Mesenchymal stem cell (in vitro differentiated cells and primary cell): Measurements from ENCODE around the gene JAG2.

Source experiments
- DNase-seq: peaks from one replicate; pipeline ENCODE4 v3.0.0-alpha.2; 2013
- H2AFZ ChIP-seq: one replicate; pipeline ENCODE4 v1.6.1; 2013; ENCODE audit warnings: low read depth, mild to moderate bottlenecking, control low read depth, inconsistent platforms, low read length, moderate library complexity
- H2AK5ac ChIP-seq: 2 replicates; pipeline ENCODE4 v1.6.1; 2013; ENCODE audit warnings: low read length, moderate library complexity, mild to moderate bottlenecking, inconsistent platforms; ENCODE audit not compliant: severe bottlenecking
- H2BK120ac ChIP-seq: one replicate; pipeline ENCODE4 v1.6.1; 2013; ENCODE audit warnings: low read depth, mild to moderate bottlenecking, inconsistent platforms, low read length, moderate library complexity
- H2BK12ac ChIP-seq, 2 experiments: one replicate each; pipeline ENCODE4 v1.6.1; 2013; ENCODE audit warnings: inconsistent platforms in 2 of 2, low read length in 2 of 2, mild to moderate bottlenecking in 2 of 2, moderate library complexity in 2 of 2, control low read depth in 1 of 2
- H2BK15ac ChIP-seq: one replicate; pipeline ENCODE4 v1.6.1; 2013; ENCODE audit warnings: mild to moderate bottlenecking, low read depth, inconsistent platforms; ENCODE audit not compliant: poor library complexity, severe bottlenecking
- H2BK5ac ChIP-seq: 2 replicates; pipeline ENCODE4 v1.6.1; 2013; ENCODE audit warnings: low read depth, mild to moderate bottlenecking, low read length, control low read depth, inconsistent platforms; ENCODE audit not compliant: poor library complexity, severe bottlenecking
- H3K14ac ChIP-seq, 2 experiments: one replicate each; pipeline ENCODE4 v1.6.1; 2013; ENCODE audit warnings: inconsistent platforms in 2 of 2, low read length in 2 of 2, control low read depth in 1 of 2, mild to moderate bottlenecking in 1 of 2, moderate library complexity in 1 of 2
- H3K18ac ChIP-seq, 2 experiments: one replicate each; pipeline ENCODE4 v1.6.1; 2013; ENCODE audit warnings: inconsistent platforms in 2 of 2, low read length in 2 of 2, control low read depth in 1 of 2, low read depth in 1 of 2, mild to moderate bottlenecking in 1 of 2
- H3K23ac ChIP-seq, 2 experiments: one replicate each; pipeline ENCODE4 v1.6.1; 2013; ENCODE audit warnings: inconsistent platforms in 2 of 2, low read length in 2 of 2, mild to moderate bottlenecking in 2 of 2, moderate library complexity in 2 of 2, control low read depth in 1 of 2
- H3K27ac ChIP-seq: 2 replicates; pipeline ENCODE4 v1.5.1; 2013; ENCODE audit warnings: mild to moderate bottlenecking, moderate library complexity, low read length, control low read depth, inconsistent platforms; ENCODE audit not compliant: poor library complexity, severe bottlenecking
- H3K27me3 ChIP-seq, 2 experiments: 2 replicates each; pipeline versions ENCODE4 v1.6.1 to v1.7.0; 2013; ENCODE audit warnings: low read length in 2 of 2, mild to moderate bottlenecking in 2 of 2, moderate library complexity in 2 of 2, control low read depth in 1 of 2, inconsistent platforms in 1 of 2; ENCODE audit not compliant: control insufficient read depth in 1 of 2, insufficient read depth in 1 of 2
- H3K36me3 ChIP-seq, 2 experiments: 2 replicates each; pipeline versions ENCODE4 v1.6.1 to v1.7.0; 2013; ENCODE audit warnings: low read length in 2 of 2, control low read depth in 1 of 2, inconsistent platforms in 1 of 2, low read depth in 1 of 2, mild to moderate bottlenecking in 1 of 2; ENCODE audit not compliant: insufficient read depth in 2 of 2, control insufficient read depth in 1 of 2
- H3K4ac ChIP-seq, 2 experiments: one replicate each; pipeline ENCODE4 v1.6.1; 2013; ENCODE audit warnings: inconsistent platforms in 2 of 2, low read length in 2 of 2, mild to moderate bottlenecking in 2 of 2, moderate library complexity in 2 of 2, control low read depth in 1 of 2, low read depth in 1 of 2
- H3K4me1 ChIP-seq: 2 replicates; pipeline ENCODE4 v1.6.1; 2013; ENCODE audit warnings: low read depth, low read length, control low read depth; ENCODE audit not compliant: control insufficient read depth, insufficient read depth
- H3K4me2 ChIP-seq: 2 replicates; pipeline ENCODE4 v1.6.1; 2013; ENCODE audit warnings: low read length, mild to moderate bottlenecking, inconsistent platforms; ENCODE audit not compliant: poor library complexity, severe bottlenecking
- H3K4me3 ChIP-seq, 2 experiments: 2 replicates each; pipeline versions ENCODE4 v1.5.1 to v1.7.0; 2013; ENCODE audit warnings: low read length in 2 of 2, mild to moderate bottlenecking in 2 of 2, control low read depth in 1 of 2, low read depth in 1 of 2; ENCODE audit not compliant: insufficient read depth in 1 of 2
- H3K79me1 ChIP-seq: replicated peaks from 2 replicates; pipeline ENCODE4 v1.6.1; 2013; ENCODE audit warnings: mild to moderate bottlenecking, control low read depth, low read length, inconsistent platforms; ENCODE audit not compliant: poor library complexity, severe bottlenecking
- H3K9ac ChIP-seq: 2 replicates; pipeline ENCODE4 v1.7.0; 2013; ENCODE audit warnings: mild to moderate bottlenecking, low read length, moderate library complexity
- H3K9me3 ChIP-seq: 2 replicates; pipeline ENCODE4 v1.7.0; 2013; ENCODE audit warnings: mild to moderate bottlenecking, low read length; ENCODE audit not compliant: control insufficient read depth
- H4K8ac ChIP-seq: one replicate; pipeline ENCODE4 v1.6.1; 2013; ENCODE audit warnings: inconsistent platforms, mild to moderate bottlenecking, low read length, moderate library complexity
- H4K91ac ChIP-seq: one replicate; pipeline ENCODE4 v1.6.1; 2013; ENCODE audit warnings: mild to moderate bottlenecking, low read length, inconsistent platforms
- WGBS: methylation state at CpG from one replicate; pipeline ENCODE4 v1.1.7; 2013; ENCODE audit warnings: mixed read lengths; 5-methylcytosine and 5-hydroxymethylcytosine counted together

JAG2 gene

GRCh38 chr14:105205673-105206208 is 37.2 kb upstream of the JAG2 start:
- Histone ChIP-seq H2BK15ac (no peak overlapping the region), H3K4me3 (no peak overlapping the region), H3K18ac (no peak overlapping the region), H3K9ac (no peak overlapping the region), H2AK5ac (no peak overlapping the region), H4K8ac (peak overlapping the region; percentile 3), H3K23ac (no peak overlapping the region), H2AFZ (no peak overlapping the region), H3K27me3 (peaks cover 0 to 18% of the 10 kb centered on the region in 2 experiments), H3K14ac (no peak overlapping the region), H3K9me3 (no peaks in the 10 kb centered on the region), H2BK5ac (no peak overlapping the region), H3K4me2 (no peak overlapping the region), H2BK120ac (no peak overlapping the region), H4K91ac (peak overlapping the region; percentile 43), H3K79me1 (no peaks in the 10 kb centered on the region), H3K36me3 (peaks cover 5 to 34% of the 10 kb centered on the region in 2 experiments), H3K4me1 (peaks cover 24% of the 10 kb centered on the region), H2BK12ac (no peak overlapping the region), H3K27ac (no peak overlapping the region), H3K4ac (no peak overlapping the region)
- 71% methylated on average over 12 of the region's 12 CpGs for WGBS
- DNase-seq, result no peak

GRCh38 chr14:105204931-105205672 is 36.5 kb upstream of the JAG2 start:
- H2BK15ac ChIP-seq, result no peak overlapping the region
- H3K9me3 ChIP-seq, result no peaks in the 10 kb centered on the region
- H3K27me3 ChIP-seq, result peaks cover 0 to 24% of the 10 kb centered on the region in 2 experiments
- H3K23ac ChIP-seq, result no peak overlapping the region
- H3K4ac ChIP-seq, result no peak overlapping the region
- no peak overlapping the region for H2AK5ac ChIP-seq
- no peak overlapping the region for H3K9ac ChIP-seq
- WGBS, result 82% methylated on average over 19 of the region's 21 CpGs
- H2BK120ac ChIP-seq, result no peak overlapping the region
- no peak overlapping the region for H2BK12ac ChIP-seq
- H2BK5ac ChIP-seq, result no peak overlapping the region
- H4K8ac ChIP-seq, result peak overlapping the region; percentile 42
- H3K14ac ChIP-seq, result no peak overlapping the region
- H3K4me2 ChIP-seq, result no peak overlapping the region
- no peak overlapping the region for H3K18ac ChIP-seq
- no peak overlapping the region for H2AFZ ChIP-seq
- DNase-seq, result no peak
- no peak overlapping the region for H3K27ac ChIP-seq
- H3K4me3 ChIP-seq, result no peak overlapping the region
- H3K36me3 ChIP-seq, result peaks cover 2 to 28% of the 10 kb centered on the region in 2 experiments
- peaks cover 24% of the 10 kb centered on the region for H3K4me1 ChIP-seq
- no peaks in the 10 kb centered on the region for H3K79me1 ChIP-seq
- peak overlapping the region; percentile 34 for H4K91ac ChIP-seq

GRCh38 chr14:105204206-105204930 is 35.8 kb upstream of the JAG2 start:
- H3K79me1 ChIP-seq, result no peaks in the 10 kb centered on the region
- no peak overlapping the region for H4K8ac ChIP-seq
- H3K36me3 ChIP-seq, result peaks cover 0 to 20% of the 10 kb centered on the region in 2 experiments
- no peak overlapping the region for H2AK5ac ChIP-seq
- no peak overlapping the region for H2BK15ac ChIP-seq
- no peak overlapping the region for H2BK120ac ChIP-seq
- H2AFZ ChIP-seq, result no peak overlapping the region
- peak overlapping the region; percentile 55 for H4K91ac ChIP-seq
- no peak overlapping the region for H2BK5ac ChIP-seq
- no peak overlapping the region for H3K4ac ChIP-seq
- no peak overlapping the region for H2BK12ac ChIP-seq
- H3K4me3 ChIP-seq, result no peak overlapping the region
- DNase-seq, result no peak
- H3K18ac ChIP-seq, result no peak overlapping the region
- H3K4me1 ChIP-seq, result peaks cover 25% of the 10 kb centered on the region
- H3K9ac ChIP-seq, result no peak overlapping the region
- WGBS, result 78% methylated on average over 22 of the region's 24 CpGs
- H3K9me3 ChIP-seq, result no peaks in the 10 kb centered on the region
- H3K27ac ChIP-seq, result no peak overlapping the region
- peaks cover 0 to 32% of the 10 kb centered on the region in 2 experiments for H3K27me3 ChIP-seq
- no peak overlapping the region for H3K14ac ChIP-seq
- no peak overlapping the region for H3K4me2 ChIP-seq
- no peak overlapping the region for H3K23ac ChIP-seq

GRCh38 chr14:105203701-105204100 is 35.1 kb upstream of the JAG2 start:
- no peak for DNase-seq
- Histone ChIP-seq H2BK5ac (no peak overlapping the region), H3K36me3 (peaks cover 0 to 14% of the 10 kb centered on the region in 2 experiments), H2BK120ac (no peak overlapping the region), H3K4me3 (no peak overlapping the region), H3K4me2 (no peak overlapping the region), H3K9me3 (no peaks in the 10 kb centered on the region), H3K9ac (no peak overlapping the region), H4K8ac (no peak overlapping the region), H4K91ac (no peak overlapping the region), H2AFZ (no peak overlapping the region), H3K4me1 (peaks cover 32% of the 10 kb centered on the region), H3K23ac (no peak overlapping the region), H2BK12ac (no peak overlapping the region), H2BK15ac (no peak overlapping the region), H3K14ac (no peak overlapping the region), H3K18ac (no peak overlapping the region), H3K27me3 (peaks cover 0 to 38% of the 10 kb centered on the region in 2 experiments), H3K27ac (no peak overlapping the region), H3K79me1 (no peaks in the 10 kb centered on the region), H2AK5ac (no peak overlapping the region), H3K4ac (no peak overlapping the region)
- WGBS, result 66% methylated on average over 6 of the region's 6 CpGs
